ENCODE data around the gene TMEM245.

Gene TMEM245

DNA sequence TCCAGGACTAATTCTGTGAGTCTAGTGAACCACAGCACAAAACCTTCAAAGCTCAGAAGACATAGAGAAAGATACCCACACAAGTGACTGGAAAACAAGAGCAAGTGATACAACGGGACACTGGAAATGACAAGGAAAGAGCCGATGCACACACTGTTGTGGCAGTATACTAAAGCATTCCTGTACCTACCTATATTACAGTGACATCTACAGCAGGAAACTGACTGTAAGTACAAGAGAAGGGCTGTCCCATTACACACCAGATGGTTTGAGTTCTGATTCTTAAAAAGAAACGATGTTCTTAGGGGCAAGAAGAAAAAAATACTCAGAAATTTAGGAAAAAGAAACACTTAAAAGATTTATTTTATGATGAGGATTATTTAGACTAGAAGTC, 18.5 kb downstream of the TMEM245 start:
- H3K4me3 ChIP-seq (ENCODE audit: low read depth, low read length): no peak overlapping the region
- TF ChIP-seq, protein P1, sequence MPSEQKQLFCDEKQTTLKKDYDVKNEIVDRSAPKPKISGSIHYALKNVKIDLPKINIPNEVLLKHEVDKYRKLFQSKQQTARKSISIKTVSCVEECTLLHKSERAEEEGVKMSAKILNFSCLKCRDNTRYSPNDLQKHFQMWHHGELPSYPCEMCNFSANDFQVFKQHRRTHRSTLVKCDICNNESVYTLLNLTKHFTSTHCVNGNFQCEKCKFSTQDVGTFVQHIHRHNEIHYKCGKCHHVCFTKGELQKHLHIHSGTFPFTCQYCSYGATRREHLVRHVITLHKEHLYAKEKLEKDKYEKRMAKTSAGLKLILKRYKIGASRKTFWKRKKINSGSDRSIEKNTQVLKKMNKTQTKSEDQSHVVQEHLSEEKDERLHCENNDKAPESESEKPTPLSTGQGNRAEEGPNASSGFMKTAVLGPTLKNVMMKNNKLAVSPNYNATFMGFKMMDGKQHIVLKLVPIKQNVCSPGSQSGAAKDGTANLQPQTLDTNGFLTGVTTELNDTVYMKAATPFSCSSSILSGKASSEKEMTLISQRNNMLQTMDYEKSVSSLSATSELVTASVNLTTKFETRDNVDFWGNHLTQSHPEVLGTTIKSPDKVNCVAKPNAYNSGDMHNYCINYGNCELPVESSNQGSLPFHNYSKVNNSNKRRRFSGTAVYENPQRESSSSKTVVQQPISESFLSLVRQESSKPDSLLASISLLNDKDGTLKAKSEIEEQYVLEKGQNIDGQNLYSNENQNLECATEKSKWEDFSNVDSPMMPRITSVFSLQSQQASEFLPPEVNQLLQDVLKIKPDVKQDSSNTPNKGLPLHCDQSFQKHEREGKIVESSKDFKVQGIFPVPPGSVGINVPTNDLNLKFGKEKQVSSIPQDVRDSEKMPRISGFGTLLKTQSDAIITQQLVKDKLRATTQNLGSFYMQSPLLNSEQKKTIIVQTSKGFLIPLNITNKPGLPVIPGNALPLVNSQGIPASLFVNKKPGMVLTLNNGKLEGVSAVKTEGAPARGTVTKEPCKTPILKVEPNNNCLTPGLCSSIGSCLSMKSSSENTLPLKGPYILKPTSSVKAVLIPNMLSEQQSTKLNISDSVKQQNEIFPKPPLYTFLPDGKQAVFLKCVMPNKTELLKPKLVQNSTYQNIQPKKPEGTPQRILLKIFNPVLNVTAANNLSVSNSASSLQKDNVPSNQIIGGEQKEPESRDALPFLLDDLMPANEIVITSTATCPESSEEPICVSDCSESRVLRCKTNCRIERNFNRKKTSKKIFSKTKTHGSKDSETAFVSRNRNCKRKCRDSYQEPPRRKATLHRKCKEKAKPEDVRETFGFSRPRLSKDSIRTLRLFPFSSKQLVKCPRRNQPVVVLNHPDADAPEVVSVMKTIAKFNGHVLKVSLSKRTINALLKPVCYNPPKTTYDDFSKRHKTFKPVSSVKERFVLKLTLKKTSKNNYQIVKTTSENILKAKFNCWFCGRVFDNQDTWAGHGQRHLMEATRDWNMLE (tag by site-specific recombination; conservative IDR thresholded peaks at IDR 0.05; ENCODE audit: low read depth): no peak
- TF ChIP-seq ZNF501 (tag by site-specific recombination; IDR thresholded peaks at IDR 0.05): no peak
- TF ChIP-seq, protein P2, sequence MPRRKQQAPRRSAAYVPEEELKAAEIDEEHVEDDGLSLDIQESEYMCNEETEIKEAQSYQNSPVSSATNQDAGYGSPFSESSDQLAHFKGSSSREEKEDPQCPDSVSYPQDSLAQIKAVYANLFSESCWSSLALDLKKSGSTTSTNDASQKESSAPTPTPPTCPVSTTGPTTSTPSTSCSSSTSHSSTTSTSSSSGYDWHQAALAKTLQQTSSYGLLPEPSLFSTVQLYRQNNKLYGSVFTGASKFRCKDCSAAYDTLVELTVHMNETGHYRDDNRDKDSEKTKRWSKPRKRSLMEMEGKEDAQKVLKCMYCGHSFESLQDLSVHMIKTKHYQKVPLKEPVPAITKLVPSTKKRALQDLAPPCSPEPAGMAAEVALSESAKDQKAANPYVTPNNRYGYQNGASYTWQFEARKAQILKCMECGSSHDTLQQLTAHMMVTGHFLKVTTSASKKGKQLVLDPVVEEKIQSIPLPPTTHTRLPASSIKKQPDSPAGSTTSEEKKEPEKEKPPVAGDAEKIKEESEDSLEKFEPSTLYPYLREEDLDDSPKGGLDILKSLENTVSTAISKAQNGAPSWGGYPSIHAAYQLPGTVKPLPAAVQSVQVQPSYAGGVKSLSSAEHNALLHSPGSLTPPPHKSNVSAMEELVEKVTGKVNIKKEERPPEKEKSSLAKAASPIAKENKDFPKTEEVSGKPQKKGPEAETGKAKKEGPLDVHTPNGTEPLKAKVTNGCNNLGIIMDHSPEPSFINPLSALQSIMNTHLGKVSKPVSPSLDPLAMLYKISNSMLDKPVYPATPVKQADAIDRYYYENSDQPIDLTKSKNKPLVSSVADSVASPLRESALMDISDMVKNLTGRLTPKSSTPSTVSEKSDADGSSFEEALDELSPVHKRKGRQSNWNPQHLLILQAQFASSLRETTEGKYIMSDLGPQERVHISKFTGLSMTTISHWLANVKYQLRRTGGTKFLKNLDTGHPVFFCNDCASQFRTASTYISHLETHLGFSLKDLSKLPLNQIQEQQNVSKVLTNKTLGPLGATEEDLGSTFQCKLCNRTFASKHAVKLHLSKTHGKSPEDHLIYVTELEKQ (tag by site-specific recombination; IDR thresholded peaks at IDR 0.05; ENCODE audit: borderline replicate concordance): no peak
- TF ChIP-seq FEZF1 (tag by site-specific recombination; IDR thresholded peaks at IDR 0.05): no peak
- TF ChIP-seq ZNF221 (tag by site-specific recombination; IDR thresholded peaks at IDR 0.05; ENCODE audit: borderline replicate concordance): no peak
- TF ChIP-seq HOXA7 (CRISPR knock-in tag; IDR thresholded peaks at IDR 0.05; ENCODE audit: borderline replicate concordance): no peak
- no peak for TF ChIP-seq KLF10 (tag by site-specific recombination; IDR thresholded peaks at IDR 0.05)
- no peak for TF ChIP-seq ZNF529 (tag by site-specific recombination; IDR thresholded peaks at IDR 0.05; ENCODE audit: insufficient replicate concordance)
- TF ChIP-seq ZNF239 (tag by site-specific recombination; IDR thresholded peaks at IDR 0.05): no peak
- TF ChIP-seq CTCF (tag by site-specific recombination; IDR thresholded peaks at IDR 0.05): no peak
- TF ChIP-seq ZNF341 (tag by site-specific recombination; IDR thresholded peaks at IDR 0.05; ENCODE audit: low read depth): no peak
- TF ChIP-seq ZNF629 (tag by site-specific recombination; IDR thresholded peaks at IDR 0.05): no peak
- no peak for TF ChIP-seq GFI1B (tag by site-specific recombination; IDR thresholded peaks at IDR 0.05)
- no peak for TF ChIP-seq SP2 (tag by site-specific recombination; IDR thresholded peaks at IDR 0.05)
- no peak for TF ChIP-seq ZNF48 (tag by site-specific recombination; IDR thresholded peaks at IDR 0.05)
- TF ChIP-seq ZNF404 (tag by site-specific recombination; IDR thresholded peaks at IDR 0.05): no peak
- TF ChIP-seq ZNF488 (tag by site-specific recombination; IDR thresholded peaks at IDR 0.05): no peak
- TF ChIP-seq ZSCAN30 (tag by site-specific recombination; IDR thresholded peaks at IDR 0.05): no peak
- peaks cover 0 to 40% of the 10 kb centered on the region in 2 experiments; a peak in 2 of 3 replicates for H3K36me3 ChIP-seq (ENCODE audit: control insufficient read depth in 2 of 2, insufficient read depth in 1 of 2, low read length in 2 of 2)
- H3K9me3 ChIP-seq (ENCODE audit: control insufficient read depth, insufficient read depth, low read depth, low read length): no peaks in the 10 kb centered on the region
- ChIA-PET POLR2A (no interaction called here), CTCF (no interaction called here)
- no peak overlapping the region for H3K27ac ChIP-seq (ENCODE audit: extremely low read depth, low read depth, low read length)
- H3K4me1 ChIP-seq (ENCODE audit: control insufficient read depth, insufficient read depth, low read length): peaks cover 14% of the 10 kb centered on the region
